IMR-90 (cell line): ENCODE measurements around the gene KCTD3. TPM values are rescaled to one million over a fixed set of nuclear protein-coding genes. Genes with fewer than 3 reads are reported as not detected.

Experiments
- ATAC-seq: fragments of 200-7000 bp; cut with Tn5 transposase; 2 replicates; pipeline ENCODE4 v1.9.1; 2020; ENCODE audit warnings: low read depth, mild to moderate bottlenecking, moderate library complexity
- BruUV-seq: library from RNA; stranded (reverse); fragments of 400-500 nt; replicated peaks from 2 replicates; lab custom pipeline; 2021; lab: Mats Ljungman, UMichigan
- CTCF ChIA-PET: fragments of 300-600 bp; formaldehyde crosslinking; extraction: SDS; loops from one replicate; lab custom pipeline; 2021; ENCODE audit warnings: antibody characterized with exemption; lab: Yijun Ruan, JAX
- POLR2A ChIA-PET: fragments of 300-600 bp; sonication (Branson Sonifier 250); formaldehyde crosslinking; loops from one replicate; lab custom pipeline; 2022; ENCODE audit warnings: antibody characterized with exemption; ENCODE audit not compliant: unreplicated experiment; lab: Charles Lee
- DNase-seq: peaks from one replicate; pipeline ENCODE4 v3.0.0; 2013
- H2AFZ ChIP-seq: replicated peaks from 2 replicates; pipeline ENCODE3; 2013; ENCODE audit warnings: low read length, mild to moderate bottlenecking; ENCODE audit not compliant: poor library complexity
- H2AK5ac ChIP-seq: 2 replicates; pipeline ENCODE4 v1.6.1; 2013; ENCODE audit warnings: low read depth, low read length, inconsistent platforms
- H2AK9ac ChIP-seq: replicated peaks from 2 replicates; pipeline ENCODE3; 2013; ENCODE audit warnings: mild to moderate bottlenecking, low read depth, low read length, moderate library complexity; ENCODE audit not compliant: poor library complexity
- H2BK120ac ChIP-seq: 2 replicates; pipeline ENCODE4 v1.6.1; 2013; ENCODE audit warnings: low read depth, low read length, inconsistent platforms
- H2BK15ac ChIP-seq: 3 replicates; pipeline ENCODE4 v1.6.1; 2013; ENCODE audit warnings: low read depth, low read length, inconsistent platforms
- H2BK20ac ChIP-seq: 2 replicates; pipeline ENCODE4 v1.6.1; 2013; ENCODE audit warnings: low read depth, mild to moderate bottlenecking, inconsistent platforms, low read length, moderate library complexity
- H2BK5ac ChIP-seq: 2 replicates; pipeline ENCODE4 v1.6.1; 2013; ENCODE audit warnings: mild to moderate bottlenecking, low read depth, low read length, inconsistent platforms; ENCODE audit not compliant: poor library complexity, severe bottlenecking
- H3K14ac ChIP-seq: replicated peaks from 2 replicates; pipeline ENCODE4 v1.6.1; 2013; ENCODE audit warnings: low read depth, low read length, inconsistent platforms
- H3K18ac ChIP-seq: 2 replicates; pipeline ENCODE4 v1.6.1; 2013; ENCODE audit warnings: low read depth, low read length, control low read depth
- H3K23ac ChIP-seq: 2 replicates; pipeline ENCODE4 v1.6.1; 2013; ENCODE audit warnings: low read depth, low read length, inconsistent platforms
- H3K27ac ChIP-seq: 2 replicates; pipeline ENCODE4 v1.5.1; 2013; ENCODE audit warnings: mild to moderate bottlenecking, control low read depth, low read length; ENCODE audit not compliant: insufficient read depth
- H3K27me3 ChIP-seq: 2 replicates; pipeline ENCODE4 v1.6.1; 2013; ENCODE audit warnings: low read length; ENCODE audit not compliant: control insufficient read depth, insufficient read depth
- H3K36me3 ChIP-seq: 2 replicates; pipeline ENCODE4 v1.6.1; 2013; ENCODE audit warnings: low read length, mixed read lengths; ENCODE audit not compliant: control insufficient read depth, insufficient read depth
- H3K4ac ChIP-seq: 2 replicates; pipeline ENCODE4 v1.6.1; 2013; ENCODE audit warnings: low read depth, low read length, inconsistent platforms
- H3K4me1 ChIP-seq: 2 replicates; pipeline ENCODE4 v1.6.1; 2013; ENCODE audit warnings: low read length, mixed read lengths; ENCODE audit not compliant: control insufficient read depth, insufficient read depth
- H3K4me2 ChIP-seq: 2 replicates; pipeline ENCODE4 v1.6.1; 2013; ENCODE audit warnings: low read depth, mild to moderate bottlenecking, control low read depth, low read length, moderate library complexity
- H3K4me3 ChIP-seq: 2 replicates; pipeline ENCODE4 v1.5.1; 2013; ENCODE audit warnings: low read depth, mild to moderate bottlenecking, control low read depth, low read length, moderate library complexity; ENCODE audit not compliant: insufficient read depth
- H3K56ac ChIP-seq: 2 replicates; pipeline ENCODE4 v1.6.1; 2013; ENCODE audit warnings: low read length, inconsistent platforms; ENCODE audit not compliant: insufficient read depth; ENCODE audit errors: extremely low read depth
- H3K79me1 ChIP-seq, 2 experiments: 2 replicates each; pipeline ENCODE4 v1.6.1; 2013; ENCODE audit warnings: low read length in 2 of 2, inconsistent platforms in 1 of 2, low read depth in 1 of 2
- H3K9ac ChIP-seq: 2 replicates; pipeline ENCODE4 v1.6.1; 2013; ENCODE audit warnings: low read depth, low read length, control low read depth
- H3K9me1 ChIP-seq: 2 replicates; pipeline ENCODE4 v1.6.1; 2013; ENCODE audit warnings: low read length, inconsistent platforms; ENCODE audit not compliant: insufficient read depth
- H3K9me3 ChIP-seq: 2 replicates; pipeline ENCODE4 v1.6.1; 2013; ENCODE audit warnings: low read length; ENCODE audit not compliant: control insufficient read depth, insufficient read depth
- H4K20me1 ChIP-seq: 2 replicates; pipeline ENCODE4 v1.6.1; 2013; ENCODE audit warnings: low read length, inconsistent platforms; ENCODE audit not compliant: insufficient read depth
- H4K5ac ChIP-seq: 2 replicates; pipeline ENCODE4 v1.6.1; 2013; ENCODE audit warnings: mild to moderate bottlenecking, low read depth, low read length, control low read depth
- H4K8ac ChIP-seq, 2 experiments: 2 replicates each; pipeline ENCODE4 v1.6.1; 2013; ENCODE audit warnings: low read depth in 2 of 2, low read length in 2 of 2, control low read depth in 1 of 2, inconsistent platforms in 1 of 2
- H4K91ac ChIP-seq: 2 replicates; pipeline ENCODE4 v1.6.1; 2013; ENCODE audit warnings: low read depth, low read length, inconsistent platforms; ENCODE audit not compliant: insufficient read depth
- CTCF ChIP-seq: conservative IDR thresholded peaks from 2 replicates; pipeline ENCODE4 v1.5.1; 2012; ENCODE audit warnings: mild to moderate bottlenecking, low read depth, low read length, improper control_type of control experiment
- WGBS, 2 experiments: methylation state at CpG; one replicate each; pipeline versions ENCODE4 v1.1.5 to v1.1.7; 2013; ENCODE audit warnings: missing lambda C conversion rate in 2 of 2; ENCODE audit not compliant: insufficient read length in 1 of 2; ENCODE audit errors: extremely low coverage in 2 of 2; 5-methylcytosine and 5-hydroxymethylcytosine counted together
- dilution Hi-C: fragments of 300-500 bp; cut with HindIII; formaldehyde crosslinking; loops from one replicate; pipeline ENCODE4 v1.14.3; 2018; ENCODE audit warnings: low sequenced_read_pairs; ENCODE audit not compliant: unreplicated experiment
- in situ Hi-C: fragments of 300-500 bp; cut with MboI; formaldehyde crosslinking; loops from 3 replicates; pipeline ENCODE4 v1.14.3; 2019; ENCODE audit warnings: low sequenced_read_pairs, inconsistent platforms, mixed read lengths
- intact Hi-C: fragments of 100-400 bp; cut with micrococcal nuclease; formaldehyde crosslinking; loops from 2 replicates; pipeline ENCODE4 v1.10.0; 2022
- polyA plus RNA-seq, 3 experiments: library from polyadenylated mRNA; depleted of rRNA; stranded (reverse); fragments of >200 nt; gene quantifications; 2 replicates each; pipeline ENCODE4 v1.2.3, GENCODE V29; 2012; ENCODE audit warnings: low replicate concordance in 1 of 3
- total RNA-seq: library from RNA; depleted of rRNA; stranded (reverse); fragments of >200 nt; gene quantifications from 2 replicates; pipeline ENCODE4 v1.2.3, GENCODE V29; 2012

KCTD3 gene
- total and polyA plus RNA-seq, 2 of the 4 experiments (the other 2 are of a cell fraction): 43.6 to 49.5 TPM

- Histone ChIP-seq H3K27ac (no peak overlapping the region), H3K9ac (no peak overlapping the region), H3K56ac (no peak overlapping the region), H2AK9ac (no peak overlapping the region), H2BK5ac (no peak overlapping the region), H3K79me1 (no peaks in the 10 kb centered on the region), H3K14ac (no peak overlapping the region), H2BK120ac (no peak overlapping the region), H2AK5ac (no peak overlapping the region), H3K9me3 (no peaks in the 10 kb centered on the region; the same call in 1 of the 2 replicates), H2AFZ (no peak overlapping the region), H2BK20ac (no peak overlapping the region), H3K9me1 (no peaks in the 10 kb centered on the region), H3K4ac (no peak overlapping the region), H3K18ac (no peak overlapping the region), H3K4me1 (no peaks in the 10 kb centered on the region), H4K20me1 (no peaks in the 10 kb centered on the region), H2BK15ac (no peak overlapping the region), H3K23ac (no peak overlapping the region), H4K8ac (no peak overlapping the region), H3K4me2 (no peak overlapping the region), H3K4me3 (no peak overlapping the region), H3K27me3 (no peaks in the 10 kb centered on the region), H4K91ac (no peak overlapping the region), H3K36me3 (no peaks in the 10 kb centered on the region), H4K5ac (no peak overlapping the region)
- dilution Hi-C loops (no loop called here), in situ Hi-C loops (no loop called here), intact Hi-C loops (no loop called here)
- TF ChIP-seq CTCF: no peak
- DNase-seq (no peak), ATAC-seq (no peak)
- no CpG with 5 or more reads among the region's 4 CpGs for WGBS, 2 experiments
- ChIA-PET CTCF (no interaction called here), POLR2A (no interaction called here)
- no TSS peak for BruUV-seq
Observed at GRCh38 chr1:215557992-215558626, 9.0 kb upstream of the KCTD3 start.
